HFF-Myc (cell line): ENCODE results near the gene ZBTB24.

ENCODE experiments used
- DNase-seq: peaks from one replicate; pipeline ENCODE4 v3.0.0-alpha.2; 2011; ENCODE audit warnings: low read depth; ENCODE audit errors: extremely low read depth
- H3K4me3 ChIP-seq: replicated peaks from 2 replicates; pipeline ENCODE4 v1.5.1; 2011; ENCODE audit warnings: low read depth, mild to moderate bottlenecking, control low read depth, low read length
- TF ChIP-seq, protein P1 (sequence below): IDR thresholded peaks from 2 replicates; pipeline ENCODE4 v1.5.1; 2012; ENCODE audit warnings: mild to moderate bottlenecking, low read depth, low read length, control low read depth; ENCODE audit errors: missing control alignments

ZBTB24 gene

GRCh38 chr6:109428889-109429477 lies 54.0 kb downstream of the ZBTB24 start:
- TF ChIP-seq, protein P1, sequence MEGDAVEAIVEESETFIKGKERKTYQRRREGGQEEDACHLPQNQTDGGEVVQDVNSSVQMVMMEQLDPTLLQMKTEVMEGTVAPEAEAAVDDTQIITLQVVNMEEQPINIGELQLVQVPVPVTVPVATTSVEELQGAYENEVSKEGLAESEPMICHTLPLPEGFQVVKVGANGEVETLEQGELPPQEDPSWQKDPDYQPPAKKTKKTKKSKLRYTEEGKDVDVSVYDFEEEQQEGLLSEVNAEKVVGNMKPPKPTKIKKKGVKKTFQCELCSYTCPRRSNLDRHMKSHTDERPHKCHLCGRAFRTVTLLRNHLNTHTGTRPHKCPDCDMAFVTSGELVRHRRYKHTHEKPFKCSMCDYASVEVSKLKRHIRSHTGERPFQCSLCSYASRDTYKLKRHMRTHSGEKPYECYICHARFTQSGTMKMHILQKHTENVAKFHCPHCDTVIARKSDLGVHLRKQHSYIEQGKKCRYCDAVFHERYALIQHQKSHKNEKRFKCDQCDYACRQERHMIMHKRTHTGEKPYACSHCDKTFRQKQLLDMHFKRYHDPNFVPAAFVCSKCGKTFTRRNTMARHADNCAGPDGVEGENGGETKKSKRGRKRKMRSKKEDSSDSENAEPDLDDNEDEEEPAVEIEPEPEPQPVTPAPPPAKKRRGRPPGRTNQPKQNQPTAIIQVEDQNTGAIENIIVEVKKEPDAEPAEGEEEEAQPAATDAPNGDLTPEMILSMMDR, result no peak
- no peak overlapping the region for H3K4me3 ChIP-seq
- DNase-seq, result peak; percentile 58

- TF ChIP-seq, protein P1, result no peak
- no peak for DNase-seq
- H3K4me3 ChIP-seq, result no peak overlapping the region
These were observed 58.1 kb downstream of the ZBTB24 start for GRCh38 chr6:109424946-109425345.

- no peak overlapping the region for H3K4me3 ChIP-seq
- TF ChIP-seq, protein P1, result no peak
- DNase-seq, result no peak
These were observed 61.8 kb downstream of the ZBTB24 start for GRCh38 chr6:109421184-109421583.

DNA sequence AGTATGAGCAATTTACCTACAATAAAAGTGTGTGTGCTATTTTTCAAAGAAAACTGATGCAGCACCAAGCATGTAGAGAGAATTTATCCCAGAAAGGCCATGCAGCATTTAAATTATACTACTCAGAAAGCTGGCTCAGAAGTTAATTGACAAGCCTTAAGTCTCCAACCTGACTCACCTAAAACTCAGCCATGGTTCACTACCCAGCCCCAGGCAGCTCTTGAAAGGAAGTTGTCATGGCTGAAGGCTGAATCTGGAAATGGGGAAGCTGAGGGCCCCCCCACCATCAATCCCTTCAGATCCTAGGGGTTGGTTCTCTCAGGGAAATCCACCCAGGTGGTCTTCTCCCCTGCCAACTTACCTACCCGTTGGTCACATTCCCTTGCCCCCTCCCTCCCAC lies 62.3 kb downstream of the ZBTB24 start:
- no peak for DNase-seq
- no peak overlapping the region for H3K4me3 ChIP-seq
- TF ChIP-seq, protein P1, result no peak

DNA sequence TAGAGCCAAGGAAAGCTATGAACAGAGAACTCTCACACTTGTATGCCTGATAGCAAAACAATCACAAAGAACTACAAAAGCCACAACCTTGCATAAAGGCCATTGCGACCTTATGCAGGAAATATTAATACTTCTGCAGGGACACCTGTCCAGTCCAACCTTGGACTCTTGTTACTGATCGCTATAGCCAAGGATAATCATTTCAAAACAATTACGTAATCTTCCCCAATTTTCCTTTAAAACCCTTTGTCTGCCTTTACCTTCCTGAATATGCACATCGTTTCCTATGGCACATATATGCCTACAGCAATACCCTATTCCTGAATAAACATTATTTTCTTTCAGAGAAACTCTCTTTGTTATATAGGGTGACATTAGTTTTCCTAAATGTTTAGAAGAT lies 65.4 kb downstream of the ZBTB24 start:
- TF ChIP-seq, protein P1, result no peak
- no peak overlapping the region for H3K4me3 ChIP-seq
- DNase-seq, result no peak
